ENCODE data around the gene ITPKC. TPM values are rescaled to one million over a fixed set of nuclear protein-coding genes. Genes with fewer than 3 reads are reported as not detected.

ITPKC gene
- total and polyA plus RNA-seq, 9 of the 15 experiments (the other 6 are each of a cell fraction or from before 2014, with no cell fraction given), result 0.08 to 9.3 (median 5.8) TPM

DNA sequence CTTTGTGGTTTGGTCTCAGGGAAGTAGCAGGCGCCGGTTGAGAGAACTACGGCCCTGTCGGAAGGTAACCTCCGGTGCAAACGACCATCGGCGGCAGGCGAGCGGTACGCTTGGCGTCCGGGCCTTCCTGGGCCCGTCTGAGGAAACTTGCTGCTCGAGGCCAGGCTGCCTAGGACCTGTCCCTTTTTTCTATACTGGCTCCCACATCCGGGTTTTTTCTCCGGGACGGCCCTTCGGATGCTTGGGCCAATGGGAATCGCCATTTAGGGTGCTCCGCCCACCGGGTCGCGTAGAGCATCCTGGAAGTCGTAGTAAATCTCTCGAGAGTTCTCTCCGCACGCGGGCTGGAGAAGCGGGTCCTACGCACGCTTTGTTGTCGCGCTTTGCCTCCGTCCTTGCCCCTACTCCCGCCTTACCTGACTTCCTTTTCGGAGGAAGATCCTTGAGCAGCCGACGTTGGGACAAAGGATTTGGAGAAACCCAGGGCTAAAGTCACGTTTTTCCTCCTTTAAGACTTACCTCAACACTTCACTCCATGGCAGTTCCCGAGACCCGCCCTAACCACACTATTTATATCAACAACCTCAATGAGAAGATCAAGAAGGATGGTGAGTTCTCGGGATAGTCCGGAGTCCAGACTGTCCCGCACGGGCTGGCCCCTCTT is 34.1 kb downstream of the ITPKC start, which contains the start of gene SNRPA (continued):
- TF ChIP-seq, protein P1, sequence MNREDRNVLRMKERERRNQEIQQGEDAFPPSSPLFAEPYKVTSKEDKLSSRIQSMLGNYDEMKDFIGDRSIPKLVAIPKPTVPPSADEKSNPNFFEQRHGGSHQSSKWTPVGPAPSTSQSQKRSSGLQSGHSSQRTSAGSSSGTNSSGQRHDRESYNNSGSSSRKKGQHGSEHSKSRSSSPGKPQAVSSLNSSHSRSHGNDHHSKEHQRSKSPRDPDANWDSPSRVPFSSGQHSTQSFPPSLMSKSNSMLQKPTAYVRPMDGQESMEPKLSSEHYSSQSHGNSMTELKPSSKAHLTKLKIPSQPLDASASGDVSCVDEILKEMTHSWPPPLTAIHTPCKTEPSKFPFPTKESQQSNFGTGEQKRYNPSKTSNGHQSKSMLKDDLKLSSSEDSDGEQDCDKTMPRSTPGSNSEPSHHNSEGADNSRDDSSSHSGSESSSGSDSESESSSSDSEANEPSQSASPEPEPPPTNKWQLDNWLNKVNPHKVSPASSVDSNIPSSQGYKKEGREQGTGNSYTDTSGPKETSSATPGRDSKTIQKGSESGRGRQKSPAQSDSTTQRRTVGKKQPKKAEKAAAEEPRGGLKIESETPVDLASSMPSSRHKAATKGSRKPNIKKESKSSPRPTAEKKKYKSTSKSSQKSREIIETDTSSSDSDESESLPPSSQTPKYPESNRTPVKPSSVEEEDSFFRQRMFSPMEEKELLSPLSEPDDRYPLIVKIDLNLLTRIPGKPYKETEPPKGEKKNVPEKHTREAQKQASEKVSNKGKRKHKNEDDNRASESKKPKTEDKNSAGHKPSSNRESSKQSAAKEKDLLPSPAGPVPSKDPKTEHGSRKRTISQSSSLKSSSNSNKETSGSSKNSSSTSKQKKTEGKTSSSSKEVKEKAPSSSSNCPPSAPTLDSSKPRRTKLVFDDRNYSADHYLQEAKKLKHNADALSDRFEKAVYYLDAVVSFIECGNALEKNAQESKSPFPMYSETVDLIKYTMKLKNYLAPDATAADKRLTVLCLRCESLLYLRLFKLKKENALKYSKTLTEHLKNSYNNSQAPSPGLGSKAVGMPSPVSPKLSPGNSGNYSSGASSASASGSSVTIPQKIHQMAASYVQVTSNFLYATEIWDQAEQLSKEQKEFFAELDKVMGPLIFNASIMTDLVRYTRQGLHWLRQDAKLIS (CRISPR knock-in tag; IDR thresholded peaks at IDR 0.05), result peak; percentile 80; the same call in 1 of the 2 replicates
- TF ChIP-seq DNMT1 (IDR thresholded peaks at IDR 0.05) (no peak), ZNF239 (CRISPR knock-in tag; IDR thresholded peaks at IDR 0.05) (no peak), ELF1 (tag; IDR thresholded peaks at IDR 0.05) (peak; percentile 85), RFX7 (CRISPR knock-in tag; IDR thresholded peaks at IDR 0.05) (no peak), SMAD4 (CRISPR knock-in tag; conservative IDR thresholded peaks at IDR 0.05) (no peak), EZH2 (IDR thresholded peaks at IDR 0.05; ENCODE audit: borderline replicate concordance, low read depth, low read length) (no peak), MYC (IDR thresholded peaks at IDR 0.05; ENCODE audit: low read depth, low read length) (peak; percentile 93), MYC (CRISPR knock-in tag; IDR thresholded peaks at IDR 0.05; ENCODE audit: borderline replicate concordance, low read depth) (peak; percentile 56), TRIM28 (IDR thresholded peaks at IDR 0.05) (no peak), ZNF696 (CRISPR knock-in tag; conservative IDR thresholded peaks at IDR 0.05) (no peak), BCL6 (CRISPR knock-in tag; IDR thresholded peaks at IDR 0.05) (no peak), SMARCE1 (IDR thresholded peaks at IDR 0.05) (0 out of 2 replicates have a peak, but pooled peaks have one; percentile 18), TAF7 (tag; IDR thresholded peaks at IDR 0.05) (peak; percentile 54; the same call in 1 of the 2 replicates), RBM39 (optimal IDR thresholded peaks at IDR 0.05; ENCODE audit: low read depth, low read length) (no peak), PRPF4 (IDR thresholded peaks at IDR 0.05; ENCODE audit: insufficient read depth, low read depth, low read length, poor library complexity, severe bottlenecking) (no peak)
- TF ChIP-seq, protein P2, sequence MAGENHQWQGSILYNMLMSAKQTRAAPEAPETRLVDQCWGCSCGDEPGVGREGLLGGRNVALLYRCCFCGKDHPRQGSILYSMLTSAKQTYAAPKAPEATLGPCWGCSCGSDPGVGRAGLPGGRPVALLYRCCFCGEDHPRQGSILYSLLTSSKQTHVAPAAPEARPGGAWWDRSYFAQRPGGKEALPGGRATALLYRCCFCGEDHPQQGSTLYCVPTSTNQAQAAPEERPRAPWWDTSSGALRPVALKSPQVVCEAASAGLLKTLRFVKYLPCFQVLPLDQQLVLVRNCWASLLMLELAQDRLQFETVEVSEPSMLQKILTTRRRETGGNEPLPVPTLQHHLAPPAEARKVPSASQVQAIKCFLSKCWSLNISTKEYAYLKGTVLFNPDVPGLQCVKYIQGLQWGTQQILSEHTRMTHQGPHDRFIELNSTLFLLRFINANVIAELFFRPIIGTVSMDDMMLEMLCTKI (IDR thresholded peaks at IDR 0.05; ENCODE audit: partially characterized antibody), result no peak
- TF ChIP-seq, protein P3, sequence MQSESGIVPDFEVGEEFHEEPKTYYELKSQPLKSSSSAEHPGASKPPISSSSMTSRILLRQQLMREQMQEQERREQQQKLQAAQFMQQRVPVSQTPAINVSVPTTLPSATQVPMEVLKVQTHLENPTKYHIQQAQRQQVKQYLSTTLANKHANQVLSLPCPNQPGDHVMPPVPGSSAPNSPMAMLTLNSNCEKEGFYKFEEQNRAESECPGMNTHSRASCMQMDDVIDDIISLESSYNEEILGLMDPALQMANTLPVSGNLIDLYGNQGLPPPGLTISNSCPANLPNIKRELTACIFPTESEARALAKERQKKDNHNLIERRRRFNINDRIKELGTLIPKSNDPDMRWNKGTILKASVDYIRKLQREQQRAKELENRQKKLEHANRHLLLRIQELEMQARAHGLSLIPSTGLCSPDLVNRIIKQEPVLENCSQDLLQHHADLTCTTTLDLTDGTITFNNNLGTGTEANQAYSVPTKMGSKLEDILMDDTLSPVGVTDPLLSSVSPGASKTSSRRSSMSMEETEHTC (IDR thresholded peaks at IDR 0.05), result 0 out of 2 replicates have a peak, but pooled peaks have one; percentile 9
- TF ChIP-seq, protein P4, sequence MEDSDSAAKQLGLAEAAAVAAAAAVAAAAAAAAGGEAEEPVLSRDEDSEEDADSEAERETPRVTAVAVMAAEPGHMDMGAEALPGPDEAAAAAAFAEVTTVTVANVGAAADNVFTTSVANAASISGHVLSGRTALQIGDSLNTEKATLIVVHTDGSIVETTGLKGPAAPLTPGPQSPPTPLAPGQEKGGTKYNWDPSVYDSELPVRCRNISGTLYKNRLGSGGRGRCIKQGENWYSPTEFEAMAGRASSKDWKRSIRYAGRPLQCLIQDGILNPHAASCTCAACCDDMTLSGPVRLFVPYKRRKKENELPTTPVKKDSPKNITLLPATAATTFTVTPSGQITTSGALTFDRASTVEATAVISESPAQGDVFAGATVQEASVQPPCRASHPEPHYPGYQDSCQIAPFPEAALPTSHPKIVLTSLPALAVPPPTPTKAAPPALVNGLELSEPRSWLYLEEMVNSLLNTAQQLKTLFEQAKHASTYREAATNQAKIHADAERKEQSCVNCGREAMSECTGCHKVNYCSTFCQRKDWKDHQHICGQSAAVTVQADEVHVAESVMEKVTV (CRISPR knock-in tag; IDR thresholded peaks at IDR 0.05), result no peak
